ENCODE results near the gene NASP. TPM values are rescaled to one million over a fixed set of nuclear protein-coding genes. Genes with fewer than 3 reads are reported as not detected.

Gene NASP
- total RNA-seq, 1 donor from 2014 or later = 258 TPM

- Mint-ChIP-seq H3K36me3 (ENCODE audit: insufficient read depth) (peaks cover 29% of the 10 kb centered on the region), H3K27ac (peak overlapping the region; percentile 74)
Measured at GRCh38 chr1:45563843-45564242, 20.0 kb upstream of the NASP start.

DNA sequence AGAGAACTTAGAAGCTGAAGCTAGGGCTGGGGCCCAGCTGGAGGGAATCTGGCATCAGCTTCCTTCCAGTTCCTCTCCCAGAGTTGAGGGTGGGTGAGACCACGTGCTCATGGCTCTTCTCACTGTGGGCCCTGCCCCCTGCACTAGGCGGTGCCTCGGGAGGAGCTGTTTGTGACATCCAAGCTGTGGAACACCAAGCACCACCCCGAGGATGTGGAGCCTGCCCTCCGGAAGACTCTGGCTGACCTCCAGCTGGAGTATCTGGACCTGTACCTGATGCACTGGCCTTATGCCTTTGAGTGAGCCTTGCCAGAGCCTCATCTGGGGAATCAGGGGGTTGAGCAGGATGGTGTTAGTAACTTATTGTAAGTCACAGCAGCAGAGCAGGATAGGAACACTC is 17.1 kb upstream of the NASP start:
- no peak overlapping the region for H3K27ac Mint-ChIP-seq
- peaks cover 30% of the 10 kb centered on the region for H3K36me3 Mint-ChIP-seq (ENCODE audit: insufficient read depth)
- DNase-seq (ENCODE audit: low spot score, unreplicated experiment) = no peak

More at GRCh38 chr1:45563843-45564242, 20.0 kb upstream of the NASP start:
- TF ChIP-seq CTCF (IDR thresholded peaks at IDR 0.05; ENCODE audit: unreplicated experiment) = no peak
- no peak for DNase-seq (ENCODE audit: low spot score, unreplicated experiment)
- Mint-ChIP-seq H3K27me3 (no peaks in the 10 kb centered on the region), H3K9me3 (ENCODE audit: low read depth) (no peaks in the 10 kb centered on the region), H3K4me1 (ENCODE audit: low read depth) (peaks cover 3% of the 10 kb centered on the region), H3K4me3 (ENCODE audit: low read depth) (no peak overlapping the region)

GRCh38 chr1:45567911-45568310 is 15.9 kb upstream of the NASP start:
- Mint-ChIP-seq H3K36me3 (ENCODE audit: insufficient read depth) (peaks cover 27% of the 10 kb centered on the region), H3K9me3 (ENCODE audit: low read depth) (no peaks in the 10 kb centered on the region), H3K27me3 (no peaks in the 10 kb centered on the region), H3K27ac (no peak overlapping the region), H3K4me3 (ENCODE audit: low read depth) (no peak overlapping the region), H3K4me1 (ENCODE audit: low read depth) (no peaks in the 10 kb centered on the region)
- DNase-seq (ENCODE audit: low spot score, unreplicated experiment) = no peak
- TF ChIP-seq CTCF (IDR thresholded peaks at IDR 0.05; ENCODE audit: unreplicated experiment) = no peak

More for the DNA sequence above, 17.1 kb upstream of the NASP start:
- no peak overlapping the region for H3K4me3 Mint-ChIP-seq (ENCODE audit: low read depth)
- no peaks in the 10 kb centered on the region for H3K9me3 Mint-ChIP-seq (ENCODE audit: low read depth)
- no peaks in the 10 kb centered on the region for H3K4me1 Mint-ChIP-seq (ENCODE audit: low read depth)
- TF ChIP-seq CTCF (IDR thresholded peaks at IDR 0.05; ENCODE audit: unreplicated experiment) = no peak
- H3K27me3 Mint-ChIP-seq = no peaks in the 10 kb centered on the region

DNA sequence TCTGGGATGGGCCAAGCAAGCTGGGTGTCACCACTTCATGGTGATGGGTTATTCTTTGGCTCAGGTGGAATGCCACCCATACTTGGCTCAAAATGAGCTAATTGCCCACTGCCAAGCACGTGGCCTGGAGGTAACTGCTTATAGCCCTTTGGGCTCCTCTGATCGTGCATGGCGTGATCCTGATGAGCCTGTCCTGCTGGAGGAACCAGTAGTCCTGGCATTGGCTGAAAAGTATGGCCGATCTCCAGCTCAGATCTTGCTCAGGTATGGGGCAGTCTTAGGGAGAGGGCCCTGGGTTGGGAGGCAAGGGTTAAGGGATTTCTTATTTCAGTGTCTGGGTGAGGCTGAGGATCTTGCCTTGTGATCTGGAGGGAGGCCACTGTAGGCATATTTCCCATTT is 15.4 kb upstream of the NASP start:
- TF ChIP-seq CTCF (IDR thresholded peaks at IDR 0.05; ENCODE audit: unreplicated experiment) = no peak
- Mint-ChIP-seq H3K36me3 (ENCODE audit: insufficient read depth) (peaks cover 24% of the 10 kb centered on the region), H3K4me1 (ENCODE audit: low read depth) (no peaks in the 10 kb centered on the region), H3K27me3 (no peaks in the 10 kb centered on the region), H3K27ac (no peak overlapping the region), H3K4me3 (ENCODE audit: low read depth) (no peak overlapping the region), H3K9me3 (ENCODE audit: low read depth) (no peaks in the 10 kb centered on the region)
- DNase-seq (ENCODE audit: low spot score, unreplicated experiment) = no peak

GRCh38 chr1:45569571-45569961 is 14.3 kb upstream of the NASP start:
- H3K27ac Mint-ChIP-seq = no peak overlapping the region
- no peak for TF ChIP-seq CTCF (IDR thresholded peaks at IDR 0.05; ENCODE audit: unreplicated experiment)
- no peaks in the 10 kb centered on the region for H3K27me3 Mint-ChIP-seq

More at GRCh38 chr1:45569571-45569961, 14.3 kb upstream of the NASP start:
- no peak for DNase-seq (ENCODE audit: low spot score, unreplicated experiment)
- no peaks in the 10 kb centered on the region for H3K4me1 Mint-ChIP-seq (ENCODE audit: low read depth)
- peaks cover 18% of the 10 kb centered on the region for H3K36me3 Mint-ChIP-seq (ENCODE audit: insufficient read depth)
- no peaks in the 10 kb centered on the region for H3K9me3 Mint-ChIP-seq (ENCODE audit: low read depth)
- no peak overlapping the region for H3K4me3 Mint-ChIP-seq (ENCODE audit: low read depth)
